Panc1 (cell line): ENCODE results near the gene XIRP2. TPM values are rescaled to one million over a fixed set of nuclear protein-coding genes. Genes with fewer than 3 reads are reported as not detected.

Source experiments
- ATAC-seq: fragments of 200-7000 bp; cut with Tn5 transposase; 2 replicates; pipeline ENCODE4 v1.9.1; 2020; ENCODE audit warnings: mild to moderate bottlenecking, moderate library complexity
- BruUV-seq: library from RNA; stranded (reverse); fragments of 400-500 nt; replicated peaks from 2 replicates; lab custom pipeline; 2021; lab: Mats Ljungman, UMichigan
- CTCF ChIA-PET: fragments of 300-600 bp; sonication (Branson Sonifier 250); formaldehyde crosslinking; loops from one replicate; lab custom pipeline; 2022; ENCODE audit warnings: antibody characterized with exemption; lab: Charles Lee
- POLR2A ChIA-PET: fragments of 300-600 bp; sonication (Branson Sonifier 250); formaldehyde crosslinking; loops from one replicate; lab custom pipeline; 2022; ENCODE audit warnings: antibody characterized with exemption; lab: Charles Lee
- DNase-seq: peaks from one replicate; pipeline ENCODE4 v3.0.0-alpha.2; 2010; ENCODE audit warnings: low read depth, low spot score
- H3K27ac ChIP-seq: 2 replicates; pipeline ENCODE4 v1.5.1; 2011; ENCODE audit warnings: mild to moderate bottlenecking, low read length, inconsistent platforms
- H3K27me3 ChIP-seq: fragments of 200-500 bp; sonication (Bioruptor generic); 2 replicates; pipeline ENCODE4 v1.6.0; 2014; ENCODE audit warnings: low read length, inconsistent platforms; ENCODE audit not compliant: control insufficient read depth, insufficient read depth
- H3K36me3 ChIP-seq: fragments of 200-500 bp; sonication (Bioruptor generic); 2 replicates; pipeline ENCODE4 v1.5.1; 2014; ENCODE audit warnings: inconsistent platforms, mild to moderate bottlenecking, low read length, moderate library complexity; ENCODE audit not compliant: control insufficient read depth, insufficient read depth
- H3K4me1 ChIP-seq: 2 replicates; pipeline ENCODE4 v1.5.1; 2011; ENCODE audit warnings: inconsistent platforms, mild to moderate bottlenecking, low read length, moderate library complexity; ENCODE audit not compliant: control insufficient read depth, insufficient read depth
- H3K4me3 ChIP-seq, 2 experiments: 2 replicates each; pipeline ENCODE4 v1.5.1; 2011 to 2012; ENCODE audit warnings: low read depth in 2 of 2, low read length in 2 of 2, mild to moderate bottlenecking in 2 of 2, inconsistent platforms in 1 of 2, moderate library complexity in 1 of 2
- H3K9me3 ChIP-seq: fragments of 200-500 bp; sonication (Bioruptor generic); 2 replicates; pipeline ENCODE4 v1.5.1; 2014; ENCODE audit warnings: low read depth, mild to moderate bottlenecking, inconsistent platforms, low read length, moderate library complexity; ENCODE audit not compliant: control insufficient read depth, insufficient read depth
- CTCF ChIP-seq: fragments of 450-650 bp; IDR thresholded peaks from 2 replicates; pipeline ENCODE4 v1.5.1; 2017; ENCODE audit warnings: mild to moderate bottlenecking
- POLR2AphosphoS5 ChIP-seq: IDR thresholded peaks from 2 replicates; pipeline ENCODE4 v1.6.1; 2012; ENCODE audit warnings: mild to moderate bottlenecking, low read depth, low read length, moderate library complexity
- REST ChIP-seq, 2 experiments: IDR thresholded peaks; 2 replicates each; pipeline ENCODE4 v1.6.1; 2011 to 2012; ENCODE audit warnings: low read depth in 2 of 2, control low read depth in 1 of 2, low read length in 1 of 2, mild to moderate bottlenecking in 1 of 2, moderate library complexity in 1 of 2; ENCODE audit not compliant: insufficient read depth in 1 of 2
- SIN3A ChIP-seq: IDR thresholded peaks from 2 replicates; pipeline ENCODE4 v1.6.1; 2012; ENCODE audit warnings: low read depth, mild to moderate bottlenecking, low read length, moderate library complexity, borderline replicate concordance; ENCODE audit not compliant: insufficient read depth
- TCF7L2 ChIP-seq: IDR thresholded peaks from 2 replicates; pipeline ENCODE4 v1.6.1; 2011; ENCODE audit warnings: mild to moderate bottlenecking, low read depth, low read length, inconsistent platforms
- in situ Hi-C: cut with HindIII; loops from 2 replicates; pipeline ENCODE4 v1.10.0; 2016; ENCODE audit warnings: low sequenced_read_pairs, low pct_unique_long_range_greater_than_20kb
- intact Hi-C: fragments of 100-400 bp; cut with micrococcal nuclease; formaldehyde crosslinking; loops from one replicate; pipeline ENCODE4 v1.10.0; 2022; ENCODE audit not compliant: unreplicated experiment
- total RNA-seq: library from RNA; stranded (reverse); gene quantifications from one replicate; pipeline ENCODE4 v1.2.1, GENCODE V29; 2021; ENCODE audit not compliant: unreplicated experiment

Gene XIRP2
- total RNA-seq, 1 experiment from 2014 or later = not detected

GRCh38 chr2:167048829-167049228, 160.5 kb downstream of the XIRP2 start:
- no peak for ATAC-seq
- Histone ChIP-seq H3K4me1 (no peaks in the 10 kb centered on the region), H3K27ac (no peak overlapping the region), H3K4me3 (no peak overlapping the region), H3K9me3 (no peaks in the 10 kb centered on the region), H3K36me3 (no peaks in the 10 kb centered on the region), H3K27me3 (no peaks in the 10 kb centered on the region)
- TF ChIP-seq POLR2AphosphoS5 (no peak), TCF7L2 (no peak), SIN3A (no peak), REST (IDR thresholded peaks at IDR 0.05; ENCODE audit: insufficient read depth in 1 of 2, low read depth in 2 of 2, low read length in 1 of 2) (no peak), CTCF (no peak)
- BruUV-seq = no TSS peak
- DNase-seq = no peak
- intact Hi-C loops = no loop called here
- in situ Hi-C loops = no loop called here
- ChIA-PET CTCF (no interaction called here), POLR2A (no interaction called here)

GRCh38 chr2:167049659-167050058, 161.4 kb downstream of the XIRP2 start:
- no peak overlapping the region for H3K4me3 ChIP-seq
- no peak for DNase-seq
- intact Hi-C loops (no loop called here), in situ Hi-C loops (no loop called here)
- H3K27me3 ChIP-seq = no peaks in the 10 kb centered on the region
- CTCF ChIA-PET = no interaction called here
- POLR2A ChIA-PET = no interaction called here
- no peak for ATAC-seq
- TF ChIP-seq SIN3A (no peak), CTCF (no peak), TCF7L2 (no peak), POLR2AphosphoS5 (no peak)
- no peak overlapping the region for H3K27ac ChIP-seq
- no peaks in the 10 kb centered on the region for H3K4me1 ChIP-seq
- no peaks in the 10 kb centered on the region for H3K9me3 ChIP-seq
- no TSS peak for BruUV-seq
- no peaks in the 10 kb centered on the region for H3K36me3 ChIP-seq
